ENCODE data around the gene CSF3. TPM values are rescaled to one million over a fixed set of nuclear protein-coding genes. Genes with fewer than 3 reads are reported as not detected.

CSF3 gene
- total RNA-seq, 1 experiment from 2014 or later: not detected

DNA sequence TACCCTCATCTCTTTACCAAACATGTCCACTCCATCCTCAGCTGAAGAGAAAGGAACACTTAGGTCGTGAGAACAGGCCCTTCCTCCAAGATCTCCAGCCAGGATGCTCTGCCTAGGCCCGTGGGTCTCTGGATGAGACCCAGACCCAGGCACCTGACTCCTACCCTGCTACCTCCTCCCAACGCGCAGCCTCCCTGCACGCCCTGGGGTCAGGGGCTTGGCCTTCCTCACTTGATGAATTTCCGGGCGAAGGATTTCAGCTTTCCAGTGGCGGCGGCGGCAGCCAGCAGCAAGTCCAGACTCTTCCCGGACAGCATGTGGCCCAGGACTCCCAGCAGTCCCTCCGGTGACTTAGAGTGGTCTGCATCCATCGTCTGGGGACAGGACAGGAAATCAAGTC, 13.4 kb downstream of the CSF3 start:
- no peaks in the 10 kb centered on the region for H3K27me3 ChIP-seq (ENCODE audit: insufficient read depth, low read depth)
- intact Hi-C loops (cut with micrococcal nuclease; ENCODE audit: unreplicated experiment): loop anchor here (10.0 kb wide), 1 partner anchor 286 kb away; no protein-coding TSS in a partner anchor
- no peaks in the 10 kb centered on the region for H4K20me1 ChIP-seq (ENCODE audit: insufficient read depth)
- H2AFZ ChIP-seq: no peak overlapping the region
- DNase-seq: no peak
- H3K4me3 ChIP-seq: no peak overlapping the region
- ChIA-PET POLR2A (ENCODE audit: unreplicated experiment) (no interaction called here), CTCF (interaction anchor here (0.7 kb wide), 1 partner anchor 445 kb away, joined by 3 read pairs; no protein-coding TSS in a partner anchor)
- H3K79me2 ChIP-seq (ENCODE audit: low read depth): no peaks in the 10 kb centered on the region
- TF ChIP-seq EZH2 (IDR thresholded peaks at IDR 0.05; ENCODE audit: low read depth): no peak
- TF ChIP-seq CTCF (conservative IDR thresholded peaks at IDR 0.05): no peak
- H3K4me2 ChIP-seq: no peak overlapping the region
- H3K9me2 ChIP-seq (ENCODE audit: insufficient read depth): no peaks in the 10 kb centered on the region
- H3K36me3 ChIP-seq (ENCODE audit: low read depth): no peaks in the 10 kb centered on the region
- peaks cover 30% of the 10 kb centered on the region for H3F3A ChIP-seq (ENCODE audit: insufficient read depth, low read depth)
- H3K27ac ChIP-seq: no peak overlapping the region
- peaks cover 36% of the 10 kb centered on the region for H3K4me1 ChIP-seq (replicated peaks; ENCODE audit: insufficient read depth)
- no TSS peak for BruUV-seq (replicated peaks)
- H3K9me3 ChIP-seq (ENCODE audit: insufficient read depth, low read depth): no peaks in the 10 kb centered on the region

GRCh38 chr17:40031706-40032105, 16.5 kb downstream of the CSF3 start:
- Histone ChIP-seq H4K20me1 (ENCODE audit: insufficient read depth) (no peaks in the 10 kb centered on the region), H2AFZ (no peak overlapping the region), H3K36me3 (ENCODE audit: low read depth) (0 out of 2 replicates have a peak, but pooled peaks cover 2% of the 10 kb centered on the region), H3K9me2 (ENCODE audit: insufficient read depth) (no peaks in the 10 kb centered on the region), H3K27ac (no peak overlapping the region), H3K4me1 (replicated peaks; ENCODE audit: insufficient read depth) (peaks cover 5% of the 10 kb centered on the region), H3K79me2 (ENCODE audit: low read depth) (no peaks in the 10 kb centered on the region), H3K4me2 (no peak overlapping the region), H3K4me3 (no peak overlapping the region), H3K27me3 (ENCODE audit: insufficient read depth, low read depth) (no peaks in the 10 kb centered on the region), H3F3A (ENCODE audit: insufficient read depth, low read depth) (peaks cover 2% of the 10 kb centered on the region; the same call in 1 of the 2 replicates), H3K9me3 (ENCODE audit: insufficient read depth, low read depth) (no peaks in the 10 kb centered on the region)
- DNase-seq: no peak
- POLR2A ChIA-PET (ENCODE audit: unreplicated experiment): no interaction called here
- TF ChIP-seq CTCF (conservative IDR thresholded peaks at IDR 0.05) (no peak), EZH2 (IDR thresholded peaks at IDR 0.05; ENCODE audit: low read depth) (no peak)
- intact Hi-C loops (cut with micrococcal nuclease; ENCODE audit: unreplicated experiment): no loop called here
- CTCF ChIA-PET: no interaction called here
- no TSS peak for BruUV-seq (replicated peaks)

DNA sequence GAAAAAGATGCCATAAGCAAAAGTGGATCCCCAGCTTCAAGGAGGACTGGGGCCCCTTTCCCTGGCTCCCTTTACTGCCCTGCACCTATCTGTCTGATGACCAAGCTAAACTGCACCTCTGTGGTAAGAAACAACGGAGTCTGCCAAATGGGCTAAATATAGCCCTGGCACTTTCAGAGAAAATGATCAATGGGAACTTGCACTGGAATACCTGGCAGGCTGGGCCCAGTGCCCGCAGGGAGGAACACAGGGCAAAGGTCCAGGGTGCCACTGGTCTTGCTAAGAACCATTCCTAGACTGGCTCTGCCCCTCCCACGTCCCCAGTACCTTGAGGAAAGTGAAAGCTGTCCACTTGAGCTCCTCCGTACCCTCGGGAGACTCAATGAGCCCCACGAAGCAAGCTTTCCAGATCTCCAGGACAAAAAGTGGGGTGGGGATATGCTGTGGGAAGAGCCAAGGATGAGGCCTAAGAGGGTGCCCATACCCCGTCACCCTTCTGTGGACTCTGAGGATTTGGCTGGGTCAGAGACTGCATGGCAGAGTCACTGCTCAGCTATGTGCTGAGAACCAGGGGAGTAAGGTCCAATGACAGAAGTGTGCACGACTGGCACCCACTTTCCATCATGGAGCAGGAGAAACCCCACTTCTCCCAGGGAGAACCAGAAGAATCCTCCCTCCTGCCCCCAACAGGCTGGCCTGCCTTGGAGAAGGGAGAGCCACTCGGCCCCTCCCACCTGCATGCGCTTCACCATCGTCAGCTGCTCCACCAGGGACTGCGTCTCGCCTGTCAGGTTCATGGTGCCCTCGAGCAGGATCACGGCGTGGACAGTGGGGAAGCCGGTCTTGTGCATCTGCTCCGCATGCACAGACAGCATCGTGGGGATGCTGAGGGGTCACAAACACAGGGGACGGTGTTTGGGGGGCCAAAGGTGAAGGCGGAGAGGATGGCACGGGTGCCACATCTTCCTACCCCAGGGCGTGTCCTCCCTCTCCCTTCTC, 17.4 kb downstream of the CSF3 start:
- H3K9me2 ChIP-seq (ENCODE audit: insufficient read depth): no peaks in the 10 kb centered on the region
- TF ChIP-seq CTCF (conservative IDR thresholded peaks at IDR 0.05) (no peak), EZH2 (IDR thresholded peaks at IDR 0.05; ENCODE audit: low read depth) (no peak)
- no peaks in the 10 kb centered on the region for H3K4me1 ChIP-seq (replicated peaks; ENCODE audit: insufficient read depth)
- intact Hi-C loops (cut with micrococcal nuclease; ENCODE audit: unreplicated experiment): no loop called here
- BruUV-seq (replicated peaks): no TSS peak
- no peaks in the 10 kb centered on the region for H3K27me3 ChIP-seq (ENCODE audit: insufficient read depth, low read depth)
- H3K4me3 ChIP-seq: no peak overlapping the region
- no peaks in the 10 kb centered on the region for H4K20me1 ChIP-seq (ENCODE audit: insufficient read depth)
- H2AFZ ChIP-seq: no peak overlapping the region
- no peaks in the 10 kb centered on the region for H3F3A ChIP-seq (ENCODE audit: insufficient read depth, low read depth)
- 0 out of 2 replicates have a peak, but pooled peaks cover 2% of the 10 kb centered on the region for H3K36me3 ChIP-seq (ENCODE audit: low read depth)
- ChIA-PET CTCF (interaction anchor here (0.6 kb wide), 1 partner anchor 25 kb away, joined by 4 read pairs; no protein-coding TSS in a partner anchor), POLR2A (ENCODE audit: unreplicated experiment) (no interaction called here)
- no peak overlapping the region for H3K4me2 ChIP-seq
- no peaks in the 10 kb centered on the region for H3K79me2 ChIP-seq (ENCODE audit: low read depth)
- no peaks in the 10 kb centered on the region for H3K9me3 ChIP-seq (ENCODE audit: insufficient read depth, low read depth)
- H3K27ac ChIP-seq: no peak overlapping the region
- DNase-seq: no peak

Measured in PC-9 (cell line).